ENCODE measurements around the gene KRTAP10-3. TPM values are rescaled to one million over a fixed set of nuclear protein-coding genes. Genes with fewer than 3 reads are reported as not detected.

The KRTAP10-3 gene
- total RNA-seq, 4 donors from 2014 or later: not detected

DNA sequence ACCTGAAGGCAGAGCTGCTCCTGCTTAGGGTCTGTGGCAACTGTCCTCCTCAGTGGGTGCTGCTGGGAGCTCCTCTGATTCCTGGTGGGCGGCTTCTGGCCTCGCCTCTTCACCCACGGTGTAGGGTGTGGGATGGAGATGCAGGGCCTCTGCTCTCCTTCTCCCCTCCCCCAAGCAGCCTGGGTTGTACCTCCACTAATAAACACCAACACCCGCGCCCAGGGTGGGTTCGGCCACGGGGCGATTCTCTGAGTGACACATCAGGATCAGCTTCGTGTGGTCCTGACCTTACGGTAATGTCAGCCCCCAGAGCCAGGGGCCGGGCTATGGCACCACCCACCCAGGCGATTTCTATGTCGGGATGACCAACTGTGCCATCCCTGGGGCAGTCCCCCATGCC is 42.3 kb downstream of the KRTAP10-3 start:
- TF ChIP-seq CTCF (IDR thresholded peaks at IDR 0.05) (no peak), POLR2A (IDR thresholded peaks at IDR 0.05) (no peak)
- no peaks in the 10 kb centered on the region for H3K36me3 ChIP-seq
- H3K4me1 ChIP-seq: no peaks in the 10 kb centered on the region
- no peak overlapping the region for H3K4me3 ChIP-seq
- H3K27me3 ChIP-seq: no peaks in the 10 kb centered on the region
- H3K9me3 ChIP-seq: no peaks in the 10 kb centered on the region
- no peak for DNase-seq
- no peak overlapping the region for H3K27ac ChIP-seq

GRCh38 chr21:44515359-44516165 is 43.0 kb downstream of the KRTAP10-3 start:
- Histone ChIP-seq H3K4me1 (peaks cover 0 to 4% (median 3%) of the 10 kb centered on the region in 4 donors), H3K4me3 (no peak overlapping the region), H3K27me3 (no peaks in the 10 kb centered on the region), H3K9me3 (no peaks in the 10 kb centered on the region), H3K36me3 (no peaks in the 10 kb centered on the region), H3K27ac (no peak overlapping the region)
- no peak for TF ChIP-seq CTCF (IDR thresholded peaks at IDR 0.05)
- no peak for TF ChIP-seq POLR2A (IDR thresholded peaks at IDR 0.05)
- no peak for DNase-seq

- Histone ChIP-seq H3K4me3 (no peak overlapping the region), H3K9me3 (no peaks in the 10 kb centered on the region), H3K27ac (no peak overlapping the region), H3K4me1 (peaks cover 0 to 10% (median 6%) of the 10 kb centered on the region in 4 donors), H3K27me3 (no peaks in the 10 kb centered on the region), H3K36me3 (no peaks in the 10 kb centered on the region)
- no peak for TF ChIP-seq CTCF (IDR thresholded peaks at IDR 0.05)
- no peak for TF ChIP-seq POLR2A (IDR thresholded peaks at IDR 0.05)
- no peak for DNase-seq
Measured at GRCh38 chr21:44514746-44515358, 43.7 kb downstream of the KRTAP10-3 start.

DNA sequence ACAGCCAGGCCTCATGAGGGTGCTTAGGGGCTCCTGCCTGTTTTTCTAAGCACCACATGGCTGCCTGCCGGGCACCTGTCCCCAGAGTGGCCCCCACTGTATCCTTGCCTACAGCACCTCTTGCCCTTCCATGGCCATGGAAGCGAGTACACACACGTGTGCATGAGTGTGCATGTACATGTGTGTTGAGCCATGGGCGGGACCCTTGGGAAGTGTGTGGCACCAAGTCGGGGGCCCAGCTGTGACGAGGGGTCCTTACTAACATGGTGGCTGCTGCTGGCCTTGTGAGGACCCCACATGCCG is 44.4 kb downstream of the KRTAP10-3 start:
- TF ChIP-seq CTCF (IDR thresholded peaks at IDR 0.05): no peak
- TF ChIP-seq POLR2A (IDR thresholded peaks at IDR 0.05): no peak
- DNase-seq: no peak
- Histone ChIP-seq H3K9me3 (no peaks in the 10 kb centered on the region), H3K4me3 (no peak overlapping the region), H3K27me3 (no peaks in the 10 kb centered on the region), H3K4me1 (peaks cover 0 to 10% (median 6%) of the 10 kb centered on the region in 4 donors), H3K36me3 (no peaks in the 10 kb centered on the region), H3K27ac (no peak overlapping the region)

DNA sequence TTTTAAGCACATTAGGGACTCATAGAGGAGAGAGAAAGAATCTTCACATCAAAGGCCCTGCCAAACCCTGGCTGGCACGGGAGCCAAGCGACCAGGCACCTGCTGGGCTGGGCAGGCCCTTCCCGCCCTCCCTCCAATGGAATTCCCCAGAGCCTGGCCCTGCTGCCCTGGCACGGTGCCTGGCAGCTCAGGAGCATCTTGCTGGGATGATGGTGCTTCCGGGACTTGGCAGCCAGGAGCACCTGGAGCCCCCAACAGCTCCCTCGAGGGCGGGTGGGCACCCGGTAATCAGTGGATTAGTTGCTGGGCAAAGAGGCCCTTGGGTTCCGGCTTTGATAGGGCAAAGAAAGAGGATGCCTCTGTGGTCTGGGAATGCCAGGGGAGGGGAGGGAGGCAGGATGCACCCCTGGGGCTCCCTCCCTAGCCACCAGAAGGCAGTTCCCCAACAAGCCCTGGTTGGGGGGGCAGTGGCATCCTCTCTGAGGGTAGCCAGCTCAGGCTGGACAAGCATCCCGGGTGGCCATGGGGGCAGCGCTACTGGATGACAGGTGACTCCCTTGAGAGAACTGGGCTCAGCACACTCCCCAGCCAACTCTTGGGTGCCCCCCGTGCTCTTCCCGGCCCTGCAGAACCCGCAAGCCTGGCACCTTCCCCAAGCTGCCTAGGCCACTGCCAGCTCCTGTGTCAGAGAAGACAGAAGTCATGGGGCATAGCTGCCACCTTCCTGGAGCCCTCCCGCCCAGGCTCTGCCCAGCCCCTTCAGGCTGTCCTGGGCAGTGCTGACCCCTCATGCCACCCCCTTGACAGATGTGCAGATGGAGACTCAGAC is 45.0 kb downstream of the KRTAP10-3 start:
- no peak for DNase-seq
- H3K4me3 ChIP-seq: no peak overlapping the region

More for the DNA sequence above, 45.0 kb downstream of the KRTAP10-3 start:
- Histone ChIP-seq H3K4me1 (peaks cover 0 to 10% (median 6%) of the 10 kb centered on the region in 4 donors), H3K27ac (no peak overlapping the region), H3K9me3 (no peaks in the 10 kb centered on the region), H3K27me3 (no peaks in the 10 kb centered on the region), H3K36me3 (no peaks in the 10 kb centered on the region)
- TF ChIP-seq POLR2A (IDR thresholded peaks at IDR 0.05) (no peak), CTCF (IDR thresholded peaks at IDR 0.05) (no peak)
